HepG2 (cell line): ENCODE data around the gene PCBP2. TPM values are rescaled to one million over a fixed set of nuclear protein-coding genes. Genes with fewer than 3 reads are reported as not detected.

Experiments
- HES4 ChIP-seq: sonication (generic); formaldehyde crosslinking; IDR thresholded peaks from 2 replicates; pipeline ENCODE4 v1.9.0; 2021; ENCODE audit warnings: mild to moderate bottlenecking, missing genetic modification reagents, borderline replicate concordance
- HMG20B ChIP-seq: conservative IDR thresholded peaks from 2 replicates; pipeline ENCODE4 v1.6.1; 2016; ENCODE audit warnings: missing genetic modification reagents, missing compliant biosample characterization
- HNRNPK ChIP-seq: fragments of 200-400 bp; formaldehyde crosslinking; IDR thresholded peaks from 2 replicates; pipeline ENCODE4 v1.6.1; 2018; ENCODE audit warnings: low read length, low read depth, moderate library complexity, mild to moderate bottlenecking; ENCODE audit not compliant: poor library complexity, severe bottlenecking
- JUN ChIP-seq: sonication (generic); formaldehyde crosslinking; IDR thresholded peaks from 2 replicates; pipeline ENCODE4 v1.4.0; 2020; ENCODE audit warnings: mild to moderate bottlenecking, missing genetic modification reagents
- NONO ChIP-seq, 2 experiments: fragments of 450-650 bp in 1 of 2; sonication (generic) in 1 of 2; formaldehyde crosslinking in 1 of 2; IDR thresholded peaks in 1 of 2; conservative IDR thresholded peaks in 1 of 2; 2 replicates each; pipeline versions ENCODE4 v1.6.1 to v1.8.0; 2017 to 2022; ENCODE audit warnings: mild to moderate bottlenecking in 1 of 2, missing genetic modification reagents in 1 of 2, moderate library complexity in 1 of 2
- NR2F2 ChIP-seq: IDR thresholded peaks from 2 replicates; pipeline ENCODE4 v1.6.1; 2012; ENCODE audit warnings: low read depth, inconsistent platforms, borderline replicate concordance
- PLSCR1 ChIP-seq: sonication (generic); formaldehyde crosslinking; IDR thresholded peaks from 2 replicates; pipeline ENCODE4 v1.5.0; 2020; ENCODE audit warnings: missing genetic modification reagents, mild to moderate bottlenecking, borderline replicate concordance
- SKI ChIP-seq: fragments of 450-650 bp; IDR thresholded peaks from one replicate; pipeline ENCODE4 v1.6.1; 2018; ENCODE audit warnings: mild to moderate bottlenecking; ENCODE audit not compliant: partially characterized antibody
- ZBTB40 ChIP-seq, 2 experiments: fragments of 450-650 bp in 1 of 2; sonication (generic) in 1 of 2; formaldehyde crosslinking in 1 of 2; IDR thresholded peaks; 2 replicates each; pipeline versions ENCODE4 v1.6.1 to v1.8.0; 2016 to 2022; ENCODE audit warnings: antibody characterized with exemption in 1 of 2, mild to moderate bottlenecking in 1 of 2, missing genetic modification reagents in 1 of 2
- ZBTB43 ChIP-seq: sonication (generic); formaldehyde crosslinking; conservative IDR thresholded peaks from 2 replicates; pipeline ENCODE4 v1.4.0; 2020; ENCODE audit warnings: missing genetic modification reagents
- ZNF20 ChIP-seq: sonication (generic); formaldehyde crosslinking; IDR thresholded peaks from 2 replicates; pipeline ENCODE4 v1.4.0; 2020; ENCODE audit warnings: mild to moderate bottlenecking, moderate library complexity, missing genetic modification reagents
- ZNF710 ChIP-seq: sonication (generic); formaldehyde crosslinking; IDR thresholded peaks from 2 replicates; pipeline ENCODE4 v1.5.0; 2020; ENCODE audit warnings: mild to moderate bottlenecking, missing genetic modification reagents, borderline replicate concordance
- ZNF790 ChIP-seq: sonication (generic); formaldehyde crosslinking; IDR thresholded peaks from 2 replicates; pipeline ENCODE4 v1.8.0; 2022; ENCODE audit warnings: missing genetic modification reagents, mild to moderate bottlenecking, borderline replicate concordance
- polyA plus RNA-seq, 8 experiments: library from polyadenylated mRNA; depleted of rRNA in 3 of 8; stranded (reverse) in 7 of 8; unstranded in 1 of 8; fragments of >200 nt; fragmentation: Illumina TruSeq in 4 of 8; extraction: Trizol in 4 of 8; gene quantifications; 2 replicates each; pipeline versions ENCODE4 v1.2.1 to v1.2.3, GENCODE V29; 2011 to 2016; ENCODE audit warnings: low read depth in 4 of 8, missing spikeins in 1 of 8, mixed read lengths in 1 of 8; ENCODE audit not compliant: insufficient read depth in 1 of 8
- total RNA-seq, 5 experiments: library from RNA; depleted of rRNA; stranded (reverse); fragments of >200 nt; fragmentation: Illumina TruSeq; extraction: Trizol; gene quantifications; 2 replicates each; pipeline ENCODE4 v1.2.3, GENCODE V29; 2016; ENCODE audit warnings: low read depth in 1 of 5

PCBP2 gene
- total and polyA plus RNA-seq, 2 of the 13 experiments (the other 11 are each of a cell fraction or from before 2014, with no cell fraction given), result 154 to 345 TPM

- no peak for TF ChIP-seq ZBTB40 (IDR thresholded peaks at IDR 0.05)
- peak; percentile 88 for TF ChIP-seq ZBTB40 (CRISPR knock-in tag; IDR thresholded peaks at IDR 0.05)
- TF ChIP-seq ZBTB43 (CRISPR knock-in tag), result peak; percentile 66
- no peak for TF ChIP-seq SKI
- TF ChIP-seq ZNF710 (CRISPR knock-in tag), result no peak
- TF ChIP-seq HES4, result peak; percentile 64; the same call in 1 of the 2 replicates
- TF ChIP-seq ZNF790 (CRISPR knock-in tag), result peak; percentile 77; the same call in 1 of the 2 replicates
- no peak for TF ChIP-seq PLSCR1 (CRISPR knock-in tag)
- no peak for TF ChIP-seq HMG20B (CRISPR knock-in tag)
- no peak for TF ChIP-seq JUN (CRISPR knock-in tag)
- TF ChIP-seq ZNF20, result no peak
- no peak; the same call in 1 of the 2 replicates for TF ChIP-seq NR2F2
- peak; percentile 61 for TF ChIP-seq HNRNPK
- TF ChIP-seq NONO (IDR thresholded peaks at IDR 0.05), result no peak
- peak; percentile 97 for TF ChIP-seq NONO (CRISPR knock-in tag; conservative IDR thresholded peaks at IDR 0.05)
Measured at GRCh38 chr12:53500776-53501614, 49.1 kb downstream of the PCBP2 start, which contains the start of gene TARBP2 (continued).
